Uterus (tissue), 2 donors: Measurements from ENCODE around the gene DNAH6.

Experiments
- CTCF ChIP-seq, 4 experiments: fragments of 200-600 bp in 2 of 4; fragments of 450-650 bp in 2 of 4; sonication (generic) in 2 of 4; IDR thresholded peaks; one replicate each; pipeline ENCODE4 v1.5.1; 2016 to 2019; ENCODE audit warnings: antibody characterized with exemption in 4 of 4, mild to moderate bottlenecking in 2 of 4, moderate library complexity in 1 of 4
- POLR2A ChIP-seq, 2 donors: fragments of 450-650 bp; IDR thresholded peaks; one replicate each; pipeline ENCODE4 v1.6.1; 2016; ENCODE audit warnings: antibody characterized with exemption in 2 of 2, mild to moderate bottlenecking in 1 of 2, moderate library complexity in 1 of 2

GRCh38 chr2:84844141-84844540, 327.8 kb downstream of the DNAH6 start:
- no peak for TF ChIP-seq CTCF (IDR thresholded peaks at IDR 0.05)
- no peak for TF ChIP-seq POLR2A (IDR thresholded peaks at IDR 0.05)
